SK-N-SH treated with all-trans-retinoic acid at 6 μM for 48 hours (cell line): ENCODE data around the gene CELF1.

Experiments used
- ATAC-seq: fragments of 200-7000 bp; cut with Tn5 transposase; 3 replicates; pipeline ENCODE4 v1.9.1; 2020; ENCODE audit warnings: mild to moderate bottlenecking, moderate library complexity
- ARNTL ChIP-seq: fragments of 450-650 bp; formaldehyde crosslinking; IDR thresholded peaks from 2 replicates; pipeline ENCODE4 v1.5.0; 2020; ENCODE audit warnings: low read depth, mild to moderate bottlenecking, moderate library complexity, borderline replicate concordance
- BACH2 ChIP-seq: fragments of 250-450 bp; sonication (Bioruptor Pico); IDR thresholded peaks from 2 replicates; pipeline ENCODE4 v1.9.0; 2021; ENCODE audit warnings: mild to moderate bottlenecking, borderline replicate concordance
- CREB5 ChIP-seq: fragments of 250-450 bp; sonication (Bioruptor Pico); IDR thresholded peaks from 2 replicates; pipeline ENCODE4 v1.5.1; 2020; ENCODE audit warnings: low read depth, mild to moderate bottlenecking, moderate library complexity
- CSDC2 ChIP-seq: fragments of 250-450 bp; sonication (Bioruptor Pico); IDR thresholded peaks from 2 replicates; pipeline ENCODE4 v1.5.0; 2020; ENCODE audit warnings: mild to moderate bottlenecking, moderate library complexity
- CSRNP3 ChIP-seq: fragments of 250-450 bp; sonication (Bioruptor Pico); IDR thresholded peaks from 2 replicates; pipeline ENCODE4 v1.5.1; 2021; ENCODE audit warnings: mild to moderate bottlenecking, moderate library complexity
- ESRRG ChIP-seq: fragments of 250-450 bp; sonication (Bioruptor Pico); IDR thresholded peaks from 2 replicates; pipeline ENCODE4 v1.6.1; 2021; ENCODE audit warnings: mild to moderate bottlenecking
- GLIS3 ChIP-seq: fragments of 250-450 bp; sonication (Bioruptor Pico); IDR thresholded peaks from 2 replicates; pipeline ENCODE4 v1.5.0; 2020; ENCODE audit warnings: mild to moderate bottlenecking, moderate library complexity
- ISL1 ChIP-seq: fragments of 250-450 bp; sonication (Bioruptor Pico); IDR thresholded peaks from 2 replicates; pipeline ENCODE4 v2.1.2; 2022; ENCODE audit warnings: mild to moderate bottlenecking, moderate library complexity
- OSR1 ChIP-seq: fragments of 250-450 bp; sonication (Bioruptor Pico); IDR thresholded peaks from 2 replicates; pipeline ENCODE4 v1.8.0; 2022; ENCODE audit warnings: moderate library complexity, mild to moderate bottlenecking, inconsistent platforms
- POU6F1 ChIP-seq: fragments of 250-450 bp; sonication (Bioruptor Pico); IDR thresholded peaks from 2 replicates; pipeline ENCODE4 v1.8.0; 2021; ENCODE audit warnings: low read depth, mild to moderate bottlenecking, moderate library complexity, borderline replicate concordance
- PPARA ChIP-seq: fragments of 250-450 bp; sonication (Bioruptor Pico); IDR thresholded peaks from 2 replicates; pipeline ENCODE4 v1.5.0; 2020; ENCODE audit warnings: mild to moderate bottlenecking, borderline replicate concordance
- RARB ChIP-seq: fragments of 250-450 bp; sonication (Bioruptor Pico); IDR thresholded peaks from 2 replicates; pipeline ENCODE4 v1.8.0; 2021; ENCODE audit warnings: mild to moderate bottlenecking, moderate library complexity
- SNAI2 ChIP-seq: fragments of 250-450 bp; sonication (Bioruptor Pico); IDR thresholded peaks from 2 replicates; pipeline ENCODE4 v1.5.0; 2020; ENCODE audit warnings: mild to moderate bottlenecking, moderate library complexity
- TCF4 ChIP-seq: fragments of 250-450 bp; sonication (Bioruptor Pico); IDR thresholded peaks from 2 replicates; pipeline ENCODE4 v1.8.0; 2021; ENCODE audit warnings: mild to moderate bottlenecking, moderate library complexity, borderline replicate concordance
- TOX ChIP-seq: fragments of 250-450 bp; sonication (Bioruptor Pico); IDR thresholded peaks from 2 replicates; pipeline ENCODE4 v1.8.0; 2021; ENCODE audit warnings: mild to moderate bottlenecking, moderate library complexity, borderline replicate concordance
- ZFP3 ChIP-seq: fragments of 250-450 bp; sonication (Bioruptor Pico); IDR thresholded peaks from 2 replicates; pipeline ENCODE4 v1.5.0; 2020; ENCODE audit warnings: mild to moderate bottlenecking, moderate library complexity
- ZFP30 ChIP-seq: fragments of 450-650 bp; formaldehyde crosslinking; IDR thresholded peaks from 2 replicates; pipeline ENCODE4 v1.5.0; 2022; ENCODE audit warnings: mild to moderate bottlenecking, moderate library complexity
- ZNF565 ChIP-seq: fragments of 450-650 bp; formaldehyde crosslinking; conservative IDR thresholded peaks from 2 replicates; pipeline ENCODE4 v1.5.0; 2020; ENCODE audit warnings: low read depth, mild to moderate bottlenecking, moderate library complexity
- ZNF70 ChIP-seq: fragments of 450-650 bp; formaldehyde crosslinking; IDR thresholded peaks from 2 replicates; pipeline ENCODE4 v1.5.0; 2020; ENCODE audit warnings: mild to moderate bottlenecking, moderate library complexity
- ZNF8 ChIP-seq: fragments of 450-650 bp; formaldehyde crosslinking; IDR thresholded peaks from 2 replicates; pipeline ENCODE4 v1.5.0; 2020; ENCODE audit warnings: mild to moderate bottlenecking, moderate library complexity
- TF ChIP-seq, protein P1 (sequence below): fragments of 250-450 bp; sonication (Bioruptor Pico); IDR thresholded peaks from 2 replicates; pipeline ENCODE4 v1.8.0; 2020; ENCODE audit warnings: mild to moderate bottlenecking, moderate library complexity, borderline replicate concordance
- TF ChIP-seq, protein P2 (sequence below): fragments of 250-450 bp; sonication (Bioruptor Pico); IDR thresholded peaks from 2 replicates; pipeline ENCODE4 v1.5.0; 2020; ENCODE audit warnings: mild to moderate bottlenecking, moderate library complexity

CELF1 gene

DNA sequence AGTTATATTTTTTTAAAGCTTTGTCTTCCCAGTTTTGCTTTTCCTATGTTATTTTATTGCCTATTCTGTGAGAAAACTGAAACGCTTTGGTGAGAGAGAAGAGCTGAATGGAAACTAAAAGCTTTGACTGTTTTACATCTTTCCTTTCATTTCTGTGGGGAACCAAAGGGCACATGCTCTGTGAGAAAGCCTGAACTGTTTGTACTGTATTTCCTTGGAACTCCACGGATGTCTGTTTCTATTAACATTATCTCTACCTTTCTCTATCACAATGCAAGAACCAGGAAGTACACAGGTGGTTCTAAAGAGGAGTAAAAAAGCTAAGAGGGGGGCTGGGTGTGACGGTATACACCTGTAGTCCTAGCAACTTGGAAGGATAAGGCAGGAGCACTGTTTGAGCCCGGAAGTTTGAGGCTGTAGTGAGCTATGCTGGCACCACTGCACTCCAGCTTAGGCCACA, 43.8 kb downstream of the CELF1 start:
- no peak for TF ChIP-seq TCF4
- TF ChIP-seq POU6F1 (CRISPR knock-in tag), result no peak
- TF ChIP-seq, protein P1, sequence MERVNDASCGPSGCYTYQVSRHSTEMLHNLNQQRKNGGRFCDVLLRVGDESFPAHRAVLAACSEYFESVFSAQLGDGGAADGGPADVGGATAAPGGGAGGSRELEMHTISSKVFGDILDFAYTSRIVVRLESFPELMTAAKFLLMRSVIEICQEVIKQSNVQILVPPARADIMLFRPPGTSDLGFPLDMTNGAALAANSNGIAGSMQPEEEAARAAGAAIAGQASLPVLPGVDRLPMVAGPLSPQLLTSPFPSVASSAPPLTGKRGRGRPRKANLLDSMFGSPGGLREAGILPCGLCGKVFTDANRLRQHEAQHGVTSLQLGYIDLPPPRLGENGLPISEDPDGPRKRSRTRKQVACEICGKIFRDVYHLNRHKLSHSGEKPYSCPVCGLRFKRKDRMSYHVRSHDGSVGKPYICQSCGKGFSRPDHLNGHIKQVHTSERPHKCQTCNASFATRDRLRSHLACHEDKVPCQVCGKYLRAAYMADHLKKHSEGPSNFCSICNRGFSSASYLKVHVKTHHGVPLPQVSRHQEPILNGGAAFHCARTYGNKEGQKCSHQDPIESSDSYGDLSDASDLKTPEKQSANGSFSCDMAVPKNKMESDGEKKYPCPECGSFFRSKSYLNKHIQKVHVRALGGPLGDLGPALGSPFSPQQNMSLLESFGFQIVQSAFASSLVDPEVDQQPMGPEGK, result no peak
- no peak for TF ChIP-seq GLIS3 (CRISPR knock-in tag)
- TF ChIP-seq ZNF70 (CRISPR knock-in tag), result no peak
- no peak for TF ChIP-seq BACH2 (CRISPR knock-in tag)
- no peak for TF ChIP-seq CREB5 (CRISPR knock-in tag)
- TF ChIP-seq CSRNP3 (CRISPR knock-in tag), result no peak
- TF ChIP-seq ZNF565 (CRISPR knock-in tag), result no peak
- TF ChIP-seq ZFP30 (CRISPR knock-in tag), result no peak
- TF ChIP-seq, protein P2, sequence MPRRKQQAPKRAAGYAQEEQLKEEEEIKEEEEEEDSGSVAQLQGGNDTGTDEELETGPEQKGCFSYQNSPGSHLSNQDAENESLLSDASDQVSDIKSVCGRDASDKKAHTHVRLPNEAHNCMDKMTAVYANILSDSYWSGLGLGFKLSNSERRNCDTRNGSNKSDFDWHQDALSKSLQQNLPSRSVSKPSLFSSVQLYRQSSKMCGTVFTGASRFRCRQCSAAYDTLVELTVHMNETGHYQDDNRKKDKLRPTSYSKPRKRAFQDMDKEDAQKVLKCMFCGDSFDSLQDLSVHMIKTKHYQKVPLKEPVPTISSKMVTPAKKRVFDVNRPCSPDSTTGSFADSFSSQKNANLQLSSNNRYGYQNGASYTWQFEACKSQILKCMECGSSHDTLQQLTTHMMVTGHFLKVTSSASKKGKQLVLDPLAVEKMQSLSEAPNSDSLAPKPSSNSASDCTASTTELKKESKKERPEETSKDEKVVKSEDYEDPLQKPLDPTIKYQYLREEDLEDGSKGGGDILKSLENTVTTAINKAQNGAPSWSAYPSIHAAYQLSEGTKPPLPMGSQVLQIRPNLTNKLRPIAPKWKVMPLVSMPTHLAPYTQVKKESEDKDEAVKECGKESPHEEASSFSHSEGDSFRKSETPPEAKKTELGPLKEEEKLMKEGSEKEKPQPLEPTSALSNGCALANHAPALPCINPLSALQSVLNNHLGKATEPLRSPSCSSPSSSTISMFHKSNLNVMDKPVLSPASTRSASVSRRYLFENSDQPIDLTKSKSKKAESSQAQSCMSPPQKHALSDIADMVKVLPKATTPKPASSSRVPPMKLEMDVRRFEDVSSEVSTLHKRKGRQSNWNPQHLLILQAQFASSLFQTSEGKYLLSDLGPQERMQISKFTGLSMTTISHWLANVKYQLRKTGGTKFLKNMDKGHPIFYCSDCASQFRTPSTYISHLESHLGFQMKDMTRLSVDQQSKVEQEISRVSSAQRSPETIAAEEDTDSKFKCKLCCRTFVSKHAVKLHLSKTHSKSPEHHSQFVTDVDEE (CRISPR knock-in tag), result no peak
- no peak for TF ChIP-seq PPARA (CRISPR knock-in tag)
- no peak for TF ChIP-seq OSR1 (CRISPR knock-in tag)
- TF ChIP-seq ESRRG (CRISPR knock-in tag), result no peak
- TF ChIP-seq ISL1, result no peak
- TF ChIP-seq, all 23 proteins: peak for 0
- ATAC-seq, result no peak

- no peak for ATAC-seq
- TF ChIP-seq, protein P1, result no peak
- TF ChIP-seq ARNTL (CRISPR knock-in tag) (no peak), RARB (CRISPR knock-in tag) (no peak), ESRRG (CRISPR knock-in tag) (no peak), GLIS3 (CRISPR knock-in tag) (no peak), TCF4 (no peak), PPARA (CRISPR knock-in tag) (no peak), ZFP30 (CRISPR knock-in tag) (no peak), POU6F1 (CRISPR knock-in tag) (no peak), ZFP3 (no peak), TOX (CRISPR knock-in tag) (no peak), ZNF8 (CRISPR knock-in tag) (no peak), CSRNP3 (CRISPR knock-in tag) (no peak), CSDC2 (CRISPR knock-in tag) (no peak), ZNF70 (CRISPR knock-in tag) (no peak), SNAI2 (no peak), ISL1 (no peak)
These were observed 44.5 kb downstream of the CELF1 start for GRCh38 chr11:47508240-47508957.
